Left lobe of liver (tissue), 2 donors: ENCODE results near the gene PSAPL1. TPM values are rescaled to one million over a fixed set of nuclear protein-coding genes. Genes with fewer than 3 reads are reported as not detected.
"Not testable (repeated sequence)": the region's sequence is repeated elsewhere in the genome, so short reads cannot be mapped to it uniquely, and the experiment has no call there.

ENCODE experiments used
- ATAC-seq: fragments of 200-7000 bp; cut with Tn5 transposase; one replicate; pipeline ENCODE4 v1.9.1; 2020; ENCODE audit warnings: mild to moderate bottlenecking, moderate library complexity
- DNase-seq: peaks from one replicate; pipeline ENCODE4 v3.0.0-alpha.2; 2020; ENCODE audit warnings: low spot score
- total RNA-seq: library from RNA; stranded (reverse); gene quantifications from one replicate; pipeline ENCODE4 v1.2.1, GENCODE V29; 2021
- donor health status: DM: no; HTN: no; CAD: no; lungs with moderate emphysema.
- donor health status: DM: no; HTN: yes; CAD: no.

PSAPL1 gene
- total RNA-seq, 1 donor from 2014 or later: not detected

DNA sequence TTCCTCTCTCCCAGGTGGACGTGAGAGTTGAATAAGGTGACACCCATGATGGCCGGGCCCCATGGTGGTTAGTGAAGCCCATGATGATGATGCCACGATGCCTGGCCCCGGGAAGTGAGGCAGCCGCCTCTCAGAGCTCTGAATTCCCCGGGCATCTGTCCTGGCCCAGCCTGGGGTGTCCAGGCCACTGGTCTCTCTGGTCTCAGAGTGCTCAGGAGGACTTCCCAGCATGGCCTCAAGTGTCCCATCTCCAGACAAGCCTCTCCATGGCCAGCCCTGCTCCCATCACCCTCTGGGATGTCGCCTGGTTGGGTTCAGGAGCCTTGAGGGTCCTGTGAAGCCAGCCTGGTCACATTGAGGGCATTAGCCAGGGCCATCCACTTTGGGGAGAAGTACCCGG, 24.7 kb upstream of the PSAPL1 start:
- DNase-seq: no peak
- ATAC-seq: no peak

- DNase-seq: no peak
- no peak for ATAC-seq
Observed at GRCh38 chr4:7458477-7458876, 23.7 kb upstream of the PSAPL1 start.

DNA sequence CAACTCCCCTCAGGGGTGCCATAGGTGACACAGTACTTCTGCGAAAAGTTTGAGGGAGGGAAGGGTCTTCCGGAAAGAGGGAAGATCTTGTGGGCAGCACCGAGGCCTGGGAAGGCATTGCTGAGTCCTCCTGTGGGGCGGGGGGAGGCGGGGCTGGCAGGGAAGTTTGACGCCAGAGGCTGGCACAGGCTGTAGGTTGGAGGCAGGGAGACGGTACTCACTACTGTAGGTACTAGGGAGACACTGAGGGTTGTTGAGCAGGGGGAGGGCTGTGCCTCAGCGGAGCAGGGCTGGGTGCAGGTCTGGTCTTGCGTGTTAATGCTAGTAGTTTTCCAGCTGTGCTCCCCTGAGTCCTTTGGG, 23.3 kb upstream of the PSAPL1 start:
- DNase-seq: no peak
- no peak for ATAC-seq

GRCh38 chr4:7457201-7458065, 22.7 kb upstream of the PSAPL1 start:
- ATAC-seq (no peak), DNase-seq (no peak)

DNA sequence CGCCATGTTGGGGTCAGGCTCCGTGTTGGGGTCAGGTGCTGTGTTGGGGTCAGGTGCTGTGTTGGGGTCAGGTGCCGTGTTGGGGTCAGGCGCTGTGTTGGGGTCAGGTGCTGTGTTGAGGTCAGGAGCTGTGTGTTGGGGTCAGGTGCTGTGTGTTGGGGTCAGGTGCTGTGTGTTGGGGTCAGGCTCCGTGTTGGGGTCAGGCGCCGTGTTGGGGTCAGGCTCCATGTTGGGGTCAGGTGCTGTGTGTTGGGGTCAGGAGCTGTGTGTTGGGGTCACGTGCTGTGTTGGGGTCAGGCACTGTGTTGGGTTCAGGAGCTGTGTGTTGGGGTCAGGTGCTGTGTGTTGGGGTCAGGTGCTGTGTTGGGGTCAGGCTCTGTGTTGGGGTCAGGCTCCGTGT, 18.1 kb upstream of the PSAPL1 start:
- not testable (repeated sequence) for ATAC-seq, DNase-seq

GRCh38 chr4:7451800-7452199, 17.1 kb upstream of the PSAPL1 start:
- ATAC-seq: no peak
- no peak for DNase-seq

DNA sequence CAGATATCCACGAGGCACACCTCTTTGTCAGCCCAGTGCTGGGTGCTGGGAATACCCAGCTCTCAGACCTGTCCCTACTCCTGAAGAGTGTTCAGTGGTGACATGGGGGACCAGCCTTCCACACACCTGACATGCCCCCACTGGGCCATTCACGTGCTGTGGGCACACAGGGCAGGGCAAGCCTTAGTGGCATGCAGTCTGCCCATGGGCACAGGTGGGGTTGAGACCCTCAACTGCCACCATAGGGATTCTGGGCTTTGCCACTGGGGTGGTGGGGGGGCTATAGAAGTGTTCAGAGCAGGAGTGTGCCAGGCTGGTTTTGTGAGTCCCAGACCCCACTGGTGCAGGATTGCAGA, 16.7 kb upstream of the PSAPL1 start:
- ATAC-seq: no peak
- DNase-seq: no peak

DNA sequence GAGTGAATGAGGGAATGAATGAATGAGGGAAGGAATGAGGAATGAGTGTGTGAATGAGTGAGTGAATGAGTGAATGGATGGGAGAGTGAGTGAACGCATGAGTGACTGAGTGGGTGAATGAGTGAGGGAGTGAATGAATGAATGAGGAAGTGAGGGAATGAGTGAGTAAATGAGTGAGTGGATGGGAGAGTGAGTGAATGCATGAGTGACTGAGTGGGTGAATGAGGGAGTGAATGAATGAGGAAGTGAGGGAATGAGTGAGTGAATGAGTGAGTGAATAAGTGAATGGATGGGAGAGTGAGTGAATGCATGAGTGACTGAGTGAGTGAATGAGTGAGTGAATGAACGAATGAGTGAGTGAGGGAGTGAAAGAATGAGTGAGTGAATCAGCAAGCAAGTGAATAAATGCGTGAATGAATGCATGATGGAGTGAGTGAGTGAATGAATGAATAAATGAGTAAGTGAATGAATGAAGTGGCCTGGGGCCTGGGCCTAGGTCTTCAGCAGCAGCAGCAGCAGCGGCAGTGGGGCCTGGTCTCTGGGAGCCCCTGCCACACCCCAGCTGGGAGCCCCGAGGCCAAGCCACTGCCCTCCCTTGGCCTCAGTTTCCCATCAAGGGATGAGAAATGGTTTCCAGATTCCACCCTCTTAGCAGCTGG, 16.2 kb upstream of the PSAPL1 start:
- no peak for ATAC-seq
- no peak for DNase-seq

- DNase-seq (no peak), ATAC-seq (no peak)
Observed at GRCh38 chr4:7448036-7448435, 13.3 kb upstream of the PSAPL1 start.

GRCh38 chr4:7447236-7447635, 12.5 kb upstream of the PSAPL1 start:
- ATAC-seq (no peak), DNase-seq (no peak)

- DNase-seq (peak; percentile 61), ATAC-seq (peak; percentile 94)
Observed at GRCh38 chr4:7444731-7445130, 10.0 kb upstream of the PSAPL1 start.

DNA sequence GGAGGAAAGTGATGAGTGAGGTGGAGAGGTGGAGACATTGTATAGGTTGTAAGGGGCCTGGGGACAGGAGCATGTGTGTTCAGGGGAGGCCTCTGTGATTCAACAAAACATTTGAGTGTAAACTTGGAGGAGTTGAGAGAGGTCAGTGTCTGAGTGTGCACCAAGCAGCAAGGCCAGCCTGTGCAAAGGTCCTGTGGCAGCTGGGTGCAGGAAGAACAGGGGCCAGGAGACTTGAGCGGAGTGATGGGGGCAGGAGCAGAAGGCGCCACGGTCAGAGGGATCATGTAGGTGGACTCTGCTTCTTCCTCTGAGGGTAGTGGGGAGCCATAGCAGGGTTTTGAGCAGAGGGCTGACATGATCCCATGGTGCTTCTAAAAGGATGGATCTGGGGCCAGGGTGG, 9.6 kb upstream of the PSAPL1 start:
- DNase-seq: no peak
- ATAC-seq: no peak

GRCh38 chr4:7442574-7443162, 7.9 kb upstream of the PSAPL1 start:
- no peak for ATAC-seq
- DNase-seq: no peak

GRCh38 chr4:7441201-7441600, 6.5 kb upstream of the PSAPL1 start:
- DNase-seq: no peak
- ATAC-seq: no peak

DNA sequence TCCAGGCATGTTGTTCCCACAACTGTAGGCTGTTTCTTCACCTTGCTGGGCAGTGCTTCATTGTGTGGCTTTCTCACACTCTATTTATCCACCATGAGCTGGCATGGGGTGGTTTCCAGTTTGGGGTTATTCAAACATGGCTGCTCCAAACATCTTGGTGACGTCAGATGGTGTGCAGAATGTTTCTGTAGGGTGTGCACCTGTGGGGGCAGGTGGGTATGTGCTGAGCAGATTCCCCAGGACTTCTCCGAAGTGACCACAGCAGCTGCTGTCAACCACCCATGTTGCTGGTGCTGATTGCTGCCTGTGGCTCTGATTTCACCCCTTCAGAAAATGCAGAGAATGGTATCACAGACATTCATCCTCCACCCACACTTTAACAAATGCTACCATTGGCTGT, 5.0 kb upstream of the PSAPL1 start:
- ATAC-seq (no peak), DNase-seq (no peak)

DNA sequence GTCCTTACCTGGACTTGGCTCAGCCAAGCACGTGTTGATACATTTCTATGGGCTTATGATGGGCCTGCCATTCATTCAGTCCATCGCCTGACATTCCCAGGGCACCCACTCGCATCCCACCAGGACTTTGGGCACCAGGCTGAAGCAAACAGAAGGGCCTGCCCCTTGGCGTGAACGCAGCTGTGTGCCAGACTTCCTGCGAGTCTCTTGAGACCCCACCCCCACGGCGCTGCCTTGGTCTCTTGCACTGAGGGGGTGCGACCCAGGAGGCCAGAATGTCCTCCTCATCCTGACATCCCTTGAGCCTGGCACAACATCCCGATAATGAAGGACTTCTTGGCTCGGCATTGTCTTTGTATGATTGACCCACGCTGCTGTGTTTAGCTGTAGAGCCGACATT, 1.5 kb upstream of the PSAPL1 start:
- no peak for DNase-seq

GRCh38 chr4:7435471-7436061, 836 bp upstream of the PSAPL1 start:
- no peak for ATAC-seq

More for the DNA sequence above, 1.5 kb upstream of the PSAPL1 start:
- no peak for ATAC-seq

GRCh38 chr4:7434141-7434765, 477 bp downstream of the PSAPL1 start:
- no peak for ATAC-seq
- no peak for DNase-seq

More at GRCh38 chr4:7435471-7436061, 836 bp upstream of the PSAPL1 start:
- no peak for DNase-seq

- ATAC-seq: no peak
- DNase-seq: no peak
Observed at GRCh38 chr4:7433376-7434140, 1.2 kb downstream of the PSAPL1 start.

DNA sequence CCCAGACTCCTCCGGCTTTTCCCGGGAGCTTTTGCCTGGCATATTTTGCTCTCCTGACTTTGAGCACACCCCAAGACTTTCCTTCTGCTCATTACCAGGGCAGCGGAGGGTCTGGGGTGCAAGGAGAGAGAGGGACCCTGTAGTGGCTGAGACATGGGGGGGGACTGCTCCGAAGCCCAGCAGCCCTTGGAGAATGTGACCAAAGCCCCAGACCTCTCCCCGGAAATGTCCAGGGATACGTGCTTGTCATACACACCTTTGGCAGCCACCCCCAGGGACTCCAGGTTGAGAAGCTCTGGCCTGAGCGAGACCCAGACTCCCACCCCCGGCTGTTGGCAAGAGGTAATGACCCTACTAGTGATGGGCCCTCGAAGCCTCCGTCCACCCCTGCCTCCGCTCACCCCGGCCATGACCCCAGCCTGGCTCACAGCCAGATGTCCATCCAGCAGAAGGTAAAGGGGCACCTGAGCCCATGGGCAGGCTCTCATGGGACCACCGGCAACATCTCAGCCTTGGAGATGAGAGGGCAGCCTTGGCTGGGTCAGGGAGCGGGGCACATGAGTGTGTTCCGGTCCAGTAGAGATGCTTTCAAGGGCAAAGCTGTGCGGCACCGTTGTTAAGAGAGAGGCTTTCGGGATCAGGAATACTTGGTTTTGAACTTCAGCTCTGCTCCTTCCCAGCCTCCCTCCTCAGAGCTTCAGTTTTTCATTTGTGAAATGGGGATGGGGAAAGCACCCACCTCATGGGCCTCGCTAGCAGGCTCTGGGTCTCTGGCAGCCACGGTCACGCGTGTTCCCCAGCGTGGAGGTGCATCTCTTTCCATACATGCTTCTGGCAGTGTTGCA, 2.0 kb downstream of the PSAPL1 start:
- DNase-seq (no peak), ATAC-seq (no peak)
